Activated B cell treated with CpG ODN at 0.5 μM for 24 hours (primary cell): ENCODE results near the gene F13A1. TPM values are rescaled to one million over a fixed set of nuclear protein-coding genes. Genes with fewer than 3 reads are reported as not detected.
A peak's percentile ranks its signal among the peaks of the same experiment; 100 is the strongest.

Experiments
- ATAC-seq: fragments of 200-7000 bp; cut with Tn5 transposase; one replicate; pipeline ENCODE4 v1.10.0; 2021; ENCODE audit warnings: low read depth, mild to moderate bottlenecking, moderate library complexity
- CTCF ChIA-PET: fragments of 350-600 bp; sonication (Branson Sonifier 250); formaldehyde crosslinking; loops from one replicate; lab custom pipeline; 2021; ENCODE audit warnings: antibody characterized with exemption; lab: Charles Lee
- POLR2A ChIA-PET: fragments of 350-600 bp; sonication (Branson Sonifier 250); formaldehyde crosslinking; loops from one replicate; lab custom pipeline; 2021; ENCODE audit warnings: antibody characterized with exemption; lab: Charles Lee
- DNase-seq: peaks from one replicate; pipeline ENCODE4 v3.0.0; 2022
- H3K27ac Mint-ChIP-seq: one replicate; pipeline ENCODE4 v1.8.0; 2020; ENCODE audit warnings: mixed read lengths
- H3K27me3 Mint-ChIP-seq: one replicate; pipeline ENCODE4 v1.8.0; 2021; ENCODE audit warnings: mixed read lengths
- H3K36me3 Mint-ChIP-seq: one replicate; pipeline ENCODE4 v1.8.0; 2021; ENCODE audit warnings: low read depth, mixed read lengths
- H3K4me1 Mint-ChIP-seq: one replicate; pipeline ENCODE4 v1.8.0; 2021; ENCODE audit warnings: mixed read lengths
- H3K4me3 Mint-ChIP-seq: one replicate; pipeline ENCODE4 v1.8.0; 2020; ENCODE audit warnings: mild to moderate bottlenecking, mixed read lengths
- H3K9me3 Mint-ChIP-seq: one replicate; pipeline ENCODE4 v1.8.0; 2020; ENCODE audit warnings: mixed read lengths
- CTCF ChIP-seq: fragments of 200-600 bp; IDR thresholded peaks from one replicate; pipeline ENCODE4 v1.8.0; 2022; ENCODE audit warnings: antibody characterized with exemption, mild to moderate bottlenecking
- intact Hi-C: fragments of 100-400 bp; cut with micrococcal nuclease; formaldehyde crosslinking; loops from one replicate; pipeline ENCODE4 v1.15.1; 2024
- total RNA-seq: library from RNA; stranded (reverse); gene quantifications from 2 replicates; pipeline ENCODE4 v1.2.3, GENCODE V29; 2022

F13A1 gene
- total RNA-seq, 1 donor from 2014 or later, result 0.75 TPM

DNA sequence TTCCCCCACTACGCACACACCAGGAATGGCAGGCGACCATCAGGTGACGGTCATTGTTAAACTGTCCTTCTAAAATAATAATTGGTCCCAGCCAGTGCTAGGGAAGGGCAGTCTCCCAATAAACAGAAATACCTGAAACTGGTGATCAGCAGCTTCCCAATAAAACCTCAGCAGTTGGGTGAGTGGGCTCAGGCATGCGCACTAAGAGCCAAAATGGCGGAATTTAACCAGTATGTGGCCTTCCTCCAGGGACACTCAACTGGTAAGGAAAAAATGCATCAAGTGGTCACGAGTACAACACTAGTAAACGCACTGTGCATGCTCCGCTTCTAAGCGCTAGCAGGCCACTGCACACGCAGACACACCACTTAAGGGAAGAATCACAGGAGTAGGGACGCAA, 34.8 kb downstream of the F13A1 start:
- ChIA-PET POLR2A (no interaction called here), CTCF (no interaction called here)
- Mint-ChIP-seq H3K4me3 (no peak overlapping the region), H3K36me3 (no peaks in the 10 kb centered on the region), H3K27me3 (no peaks in the 10 kb centered on the region), H3K9me3 (no peaks in the 10 kb centered on the region), H3K27ac (no peak overlapping the region), H3K4me1 (peaks cover 32% of the 10 kb centered on the region)
- ATAC-seq (no peak), DNase-seq (no peak)
- TF ChIP-seq CTCF, result no peak
- intact Hi-C loops, result no loop called here

- DNase-seq, result no peak
- peaks cover 32% of the 10 kb centered on the region for H3K4me1 Mint-ChIP-seq
- CTCF ChIA-PET, result no interaction called here
- POLR2A ChIA-PET, result interaction anchor here (0.6 kb wide), 1 partner anchor 846 kb away, joined by 7 read pairs; no protein-coding TSS in a partner anchor
- no peak overlapping the region for H3K27ac Mint-ChIP-seq
- intact Hi-C loops, result no loop called here
- H3K9me3 Mint-ChIP-seq, result no peaks in the 10 kb centered on the region
- H3K27me3 Mint-ChIP-seq, result no peaks in the 10 kb centered on the region
- H3K36me3 Mint-ChIP-seq, result no peaks in the 10 kb centered on the region
- ATAC-seq, result peak; percentile 12
- H3K4me3 Mint-ChIP-seq, result no peak overlapping the region
- TF ChIP-seq CTCF, result no peak
Observed at GRCh38 chr6:6284221-6284966, 36.1 kb downstream of the F13A1 start.

GRCh38 chr6:6283746-6284145, 36.7 kb downstream of the F13A1 start:
- CTCF ChIA-PET, result no interaction called here
- intact Hi-C loops, result no loop called here
- H3K4me1 Mint-ChIP-seq, result peaks cover 32% of the 10 kb centered on the region

DNA sequence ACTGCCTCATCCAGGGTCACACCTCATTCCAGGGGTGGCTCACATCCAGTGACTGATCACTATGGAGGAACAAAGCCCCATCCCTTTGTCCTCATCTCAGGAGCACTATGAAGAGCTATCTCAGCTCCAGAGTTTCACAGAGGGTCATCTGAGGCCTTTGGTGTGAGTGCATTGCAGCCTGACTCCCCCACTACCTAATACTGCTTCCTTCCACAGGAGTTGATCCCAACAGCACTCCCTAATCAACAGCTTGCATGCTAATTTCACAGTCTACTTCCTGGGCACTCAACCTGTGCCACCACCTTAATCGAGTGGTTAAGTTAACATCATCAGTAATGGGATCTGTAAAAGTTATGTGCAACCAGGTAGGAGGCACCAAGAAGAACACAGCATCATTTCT, 37.7 kb downstream of the F13A1 start:
- Mint-ChIP-seq H3K9me3 (no peaks in the 10 kb centered on the region), H3K27ac (no peak overlapping the region), H3K4me3 (no peak overlapping the region), H3K4me1 (peaks cover 31% of the 10 kb centered on the region), H3K36me3 (no peaks in the 10 kb centered on the region), H3K27me3 (peaks cover 9% of the 10 kb centered on the region)
- ATAC-seq, result no peak
- POLR2A ChIA-PET, result no interaction called here
- no peak for TF ChIP-seq CTCF
- intact Hi-C loops, result no loop called here
- DNase-seq, result no peak
- CTCF ChIA-PET, result no interaction called here

More at GRCh38 chr6:6283746-6284145, 36.7 kb downstream of the F13A1 start:
- POLR2A ChIA-PET, result no interaction called here
- Mint-ChIP-seq H3K36me3 (no peaks in the 10 kb centered on the region), H3K27ac (no peak overlapping the region), H3K9me3 (no peaks in the 10 kb centered on the region), H3K4me3 (no peak overlapping the region), H3K27me3 (no peaks in the 10 kb centered on the region)
- TF ChIP-seq CTCF, result no peak
- no peak for DNase-seq
- ATAC-seq, result no peak

GRCh38 chr6:6277413-6277812, 43.0 kb downstream of the F13A1 start:
- H3K4me3 Mint-ChIP-seq, result no peak overlapping the region
- H3K27me3 Mint-ChIP-seq, result peaks cover 34% of the 10 kb centered on the region

More at GRCh38 chr6:6277413-6277812, 43.0 kb downstream of the F13A1 start:
- Mint-ChIP-seq H3K36me3 (no peaks in the 10 kb centered on the region), H3K27ac (no peak overlapping the region), H3K9me3 (no peaks in the 10 kb centered on the region), H3K4me1 (no peaks in the 10 kb centered on the region)
- intact Hi-C loops, result no loop called here
- no peak for DNase-seq
- ChIA-PET CTCF (no interaction called here), POLR2A (no interaction called here)
- no peak for ATAC-seq
- no peak for TF ChIP-seq CTCF
